Measurements from ENCODE around the gene VPS35L. TPM values are rescaled to one million over a fixed set of nuclear protein-coding genes. Genes with fewer than 3 reads are reported as not detected.

Gene VPS35L
- total and polyA plus RNA-seq, 2 of the 13 experiments (the other 11 are each of a cell fraction or from before 2014, with no cell fraction given), result 1.4 to 1.6 TPM

- in situ Hi-C loops (cut with HindIII; ENCODE audit: extremely low pct_ligation_motif_present, low pct_unique_long_range_greater_than_20kb) (no loop called here), intact Hi-C loops (cut with micrococcal nuclease; ENCODE audit: unreplicated experiment) (no loop called here)
- ChIA-PET POLR2A (no interaction called here), CTCF (ENCODE audit: low intra/inter-chr PET ratio, low total read pairs) (no interaction called here)
- no peak for TF ChIP-seq ZNF274 (CRISPR knock-in tag; IDR thresholded peaks at IDR 0.05)
- TF ChIP-seq, protein P1, sequence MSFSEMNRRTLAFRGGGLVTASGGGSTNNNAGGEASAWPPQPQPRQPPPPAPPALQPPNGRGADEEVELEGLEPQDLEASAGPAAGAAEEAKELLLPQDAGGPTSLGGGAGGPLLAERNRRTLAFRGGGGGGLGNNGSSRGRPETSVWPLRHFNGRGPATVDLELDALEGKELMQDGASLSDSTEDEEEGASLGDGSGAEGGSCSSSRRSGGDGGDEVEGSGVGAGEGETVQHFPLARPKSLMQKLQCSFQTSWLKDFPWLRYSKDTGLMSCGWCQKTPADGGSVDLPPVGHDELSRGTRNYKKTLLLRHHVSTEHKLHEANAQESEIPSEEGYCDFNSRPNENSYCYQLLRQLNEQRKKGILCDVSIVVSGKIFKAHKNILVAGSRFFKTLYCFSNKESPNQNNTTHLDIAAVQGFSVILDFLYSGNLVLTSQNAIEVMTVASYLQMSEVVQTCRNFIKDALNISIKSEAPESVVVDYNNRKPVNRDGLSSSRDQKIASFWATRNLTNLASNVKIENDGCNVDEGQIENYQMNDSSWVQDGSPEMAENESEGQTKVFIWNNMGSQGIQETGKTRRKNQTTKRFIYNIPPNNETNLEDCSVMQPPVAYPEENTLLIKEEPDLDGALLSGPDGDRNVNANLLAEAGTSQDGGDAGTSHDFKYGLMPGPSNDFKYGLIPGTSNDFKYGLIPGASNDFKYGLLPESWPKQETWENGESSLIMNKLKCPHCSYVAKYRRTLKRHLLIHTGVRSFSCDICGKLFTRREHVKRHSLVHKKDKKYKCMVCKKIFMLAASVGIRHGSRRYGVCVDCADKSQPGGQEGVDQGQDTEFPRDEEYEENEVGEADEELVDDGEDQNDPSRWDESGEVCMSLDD (CRISPR knock-in tag; IDR thresholded peaks at IDR 0.05; ENCODE audit: borderline replicate concordance), result no peak
- no peak for TF ChIP-seq GATAD2A (CRISPR knock-in tag; IDR thresholded peaks at IDR 0.05)
- no peak for TF ChIP-seq MYPOP (CRISPR knock-in tag; IDR thresholded peaks at IDR 0.05)
- TF ChIP-seq LBX2 (CRISPR knock-in tag; IDR thresholded peaks at IDR 0.05; ENCODE audit: borderline replicate concordance), result no peak
- TF ChIP-seq NR2C2 (CRISPR knock-in tag; IDR thresholded peaks at IDR 0.05; ENCODE audit: borderline replicate concordance), result no peak
- WGBS (ENCODE audit: low lambda C conversion rate), result 60% methylated on average over 6 of the region's 6 CpGs
- no peak overlapping the region for H3K4me3 ChIP-seq (replicated peaks in 1 of 3; ENCODE audit: insufficient read depth in 1 of 3, low read depth in 2 of 3, low read length in 3 of 3)
- BruUV-seq (replicated peaks), result no TSS peak
- H3K27me3 ChIP-seq (ENCODE audit: control insufficient read depth in 1 of 2, insufficient read depth in 2 of 2, low read length in 2 of 2), result no peaks in the 10 kb centered on the region
- H3K4me2 ChIP-seq (ENCODE audit: low read depth, low read length), result no peak overlapping the region
- H3K27ac ChIP-seq (ENCODE audit: extremely low read length, insufficient read depth, low read length), result no peak overlapping the region
- H3K9ac ChIP-seq (ENCODE audit: insufficient read depth, low read depth, low read length), result no peak overlapping the region
- no peaks in the 10 kb centered on the region for H3K9me3 ChIP-seq (ENCODE audit: low read length)
- H4K20me1 ChIP-seq (ENCODE audit: insufficient read depth, low read length), result no peaks in the 10 kb centered on the region
- DNase-seq (ENCODE audit: low spot score), result no peak
- no peaks in the 10 kb centered on the region for H3K36me3 ChIP-seq (replicated peaks in 1 of 2; ENCODE audit: control insufficient read depth in 1 of 2, insufficient read depth in 2 of 2, low read length in 2 of 2)
- H3K79me2 ChIP-seq (ENCODE audit: insufficient read depth, low read length), result no peaks in the 10 kb centered on the region
- H2AFZ ChIP-seq (ENCODE audit: low read length), result no peak overlapping the region
- ATAC-seq, result no peak
- no peaks in the 10 kb centered on the region for H3K4me1 ChIP-seq (ENCODE audit: insufficient read depth, low read length)
- no peak for FAIRE-seq
Observed at GRCh38 chr16:19616241-19616640, 60.7 kb downstream of the VPS35L start.

Data from HepG2 (cell line).